NCI-H526 (cell line): ENCODE measurements around the gene ERVK3-1.

Experiments
- DNase-seq, 2 experiments: peaks; one replicate each; lab custom pipeline; 2025; lab: John Stamatoyannopoulos, UW

ERVK3-1 gene

DNA sequence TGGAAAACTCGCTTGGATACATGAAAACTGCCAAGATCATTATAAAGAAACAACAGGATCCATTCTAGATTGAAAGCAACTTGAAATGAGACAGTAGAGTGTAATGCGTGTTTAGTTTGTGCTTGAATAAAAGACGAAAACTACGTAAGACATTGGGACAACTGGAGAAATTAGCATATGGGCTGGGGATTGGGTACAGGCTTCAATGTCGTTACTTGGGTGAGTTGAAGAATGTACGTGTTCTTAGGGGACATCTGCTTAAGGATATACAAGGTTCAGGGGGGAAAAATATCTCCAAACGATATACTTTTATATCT is 471 bp upstream of the ERVK3-1 start:
- DNase-seq: peak in 1 of 2 experiments; percentile 55

DNA sequence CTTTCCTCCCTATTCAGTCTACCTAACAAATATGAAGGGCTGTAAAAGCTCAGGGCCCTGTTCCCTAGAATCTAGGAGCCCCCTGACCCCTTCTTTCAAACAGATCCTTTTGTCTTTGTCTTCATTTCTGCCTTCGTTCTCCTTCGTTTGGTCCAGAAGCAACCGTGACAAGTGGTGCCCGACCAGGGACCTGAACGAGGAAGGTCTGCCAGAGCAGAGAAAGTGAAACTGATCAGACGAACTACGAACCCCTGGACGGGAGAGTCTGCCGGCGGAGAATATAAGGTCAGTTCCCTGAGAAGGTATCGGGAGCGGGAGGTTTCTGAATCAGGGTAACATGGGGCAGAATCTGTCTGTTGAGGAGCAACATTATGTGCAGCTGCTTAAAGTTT is 751 bp downstream of the ERVK3-1 start:
- no peak for DNase-seq

DNA sequence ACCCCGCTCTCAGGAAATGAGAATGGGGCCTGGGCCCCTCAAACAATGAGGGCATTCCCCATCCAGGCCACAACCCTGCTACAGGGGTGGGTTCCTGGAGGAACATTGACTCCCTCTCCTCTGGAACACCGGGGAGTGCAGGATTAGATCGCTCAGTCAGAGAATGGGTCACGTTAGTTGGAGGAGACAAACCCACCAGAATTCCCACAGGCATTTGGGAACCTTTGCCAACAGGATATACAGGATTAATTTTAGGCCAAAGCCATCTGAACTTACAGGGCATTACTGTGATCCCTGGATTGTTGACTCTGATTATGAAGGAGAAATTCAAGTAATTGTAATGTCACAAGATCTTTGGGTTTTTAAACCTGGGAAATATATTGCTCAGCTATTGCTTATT is 2.6 kb downstream of the ERVK3-1 start:
- DNase-seq: no peak

DNA sequence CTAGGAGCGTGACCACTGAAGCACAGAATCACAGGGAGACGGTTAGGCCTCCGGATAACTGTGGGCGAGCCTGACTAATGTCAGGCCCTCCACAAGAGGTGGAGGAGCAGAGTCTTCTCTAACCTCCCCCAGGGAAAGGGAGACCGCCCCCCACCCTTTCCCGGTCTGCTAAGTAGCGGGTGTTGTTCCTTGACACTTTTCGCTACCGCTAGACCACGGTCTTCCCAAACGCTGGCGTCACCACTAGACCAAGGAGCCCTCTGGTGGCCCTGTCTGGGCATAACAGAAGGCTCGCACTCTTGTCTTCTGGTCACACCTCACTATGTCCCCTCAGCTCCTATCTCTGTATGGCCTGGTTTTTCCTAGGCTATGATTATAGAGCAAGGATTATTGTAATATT is 5.5 kb downstream of the ERVK3-1 start:
- DNase-seq: peak in 1 of 2 experiments; percentile 7

DNA sequence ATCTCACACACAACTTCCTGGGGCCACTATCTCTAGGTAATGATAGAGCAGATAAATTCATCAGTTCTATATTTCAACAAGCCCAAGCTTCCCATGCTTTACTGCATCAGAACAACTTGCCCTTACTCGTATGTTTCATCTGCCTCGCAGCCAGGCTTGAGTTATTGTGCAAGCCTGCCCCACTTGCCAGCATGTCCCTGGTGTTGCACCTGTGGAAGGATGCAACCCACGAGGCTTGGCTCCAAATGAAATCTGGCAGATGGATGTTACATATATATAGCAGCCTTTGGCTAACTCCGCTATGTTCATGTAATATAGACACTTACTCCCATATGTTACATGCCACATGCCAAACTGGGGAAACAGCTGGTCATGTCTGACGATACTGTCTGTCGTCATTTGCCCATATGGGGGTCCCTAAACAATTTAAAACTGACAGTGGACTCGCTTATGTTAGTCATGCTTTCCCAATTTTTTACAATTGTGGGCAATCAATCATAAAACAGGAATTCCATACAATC is 6.2 kb downstream of the ERVK3-1 start:
- no peak for DNase-seq

DNA sequence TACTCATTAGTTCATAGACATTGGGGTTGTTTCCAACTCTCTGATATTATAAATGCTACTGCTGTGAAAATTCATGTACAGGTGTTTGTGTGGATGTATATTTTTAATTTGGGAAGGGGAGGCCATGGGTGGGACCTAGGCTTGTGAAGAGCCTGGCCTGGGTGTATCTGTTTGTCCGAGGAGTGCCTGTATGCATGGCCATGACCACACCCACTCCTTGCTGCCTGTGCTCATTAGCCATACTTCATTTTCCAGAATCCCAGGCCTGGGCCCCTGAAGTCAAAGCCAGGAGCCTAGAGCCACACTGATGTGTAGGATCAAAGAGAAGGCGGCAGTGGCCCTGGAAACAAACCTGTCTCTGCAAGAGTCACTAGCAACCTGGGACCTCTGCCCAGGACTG is 10.4 kb downstream of the ERVK3-1 start:
- DNase-seq: no peak

DNA sequence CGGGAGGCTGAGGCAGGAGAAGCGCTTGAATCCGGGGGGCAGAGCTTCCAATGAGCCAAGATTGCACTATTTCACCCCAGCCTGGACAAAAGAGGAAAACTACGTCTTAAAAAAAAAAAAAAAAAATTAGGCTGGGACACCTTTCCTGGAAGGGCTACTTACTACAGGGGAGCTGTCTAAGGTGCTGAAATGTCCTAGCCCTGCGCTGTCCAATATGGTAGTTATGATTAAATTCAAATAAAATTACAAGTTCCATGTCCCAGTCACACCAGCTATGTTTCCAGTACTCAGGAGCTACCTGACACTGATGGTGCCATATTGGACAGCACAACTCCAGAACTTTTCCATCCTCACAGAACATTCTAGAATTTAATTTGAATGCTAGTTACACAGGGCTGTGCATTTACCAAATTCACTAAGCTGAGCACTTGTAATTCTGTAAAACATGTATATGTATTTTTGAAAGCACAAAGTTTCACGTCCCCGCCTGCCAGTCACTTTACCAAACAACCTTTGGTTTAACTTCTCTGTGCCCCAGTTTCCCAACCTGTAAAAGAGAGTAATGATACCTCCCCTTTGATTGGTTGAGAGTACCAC is 12.4 kb downstream of the ERVK3-1 start:
- DNase-seq: no peak

DNA sequence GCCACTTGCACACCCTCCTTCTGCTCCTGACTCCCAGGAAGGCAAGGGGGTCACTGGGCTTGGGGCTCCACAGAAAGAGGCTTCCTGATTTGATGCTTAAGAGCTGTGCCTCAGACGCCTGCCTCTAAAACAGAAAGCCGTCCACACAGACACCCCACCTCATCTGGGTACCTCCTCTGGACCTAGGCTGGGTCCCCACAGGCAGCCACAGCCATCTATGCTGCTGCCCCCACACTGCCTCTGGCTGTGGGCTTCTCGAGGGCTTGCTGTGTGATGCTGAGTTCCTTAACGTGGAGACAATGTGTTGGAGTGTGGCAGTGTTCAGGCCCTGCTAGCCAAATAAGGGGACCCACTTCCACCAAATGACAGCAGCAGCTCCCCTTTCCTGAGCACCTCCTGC is 13.1 kb downstream of the ERVK3-1 start:
- DNase-seq: no peak

DNA sequence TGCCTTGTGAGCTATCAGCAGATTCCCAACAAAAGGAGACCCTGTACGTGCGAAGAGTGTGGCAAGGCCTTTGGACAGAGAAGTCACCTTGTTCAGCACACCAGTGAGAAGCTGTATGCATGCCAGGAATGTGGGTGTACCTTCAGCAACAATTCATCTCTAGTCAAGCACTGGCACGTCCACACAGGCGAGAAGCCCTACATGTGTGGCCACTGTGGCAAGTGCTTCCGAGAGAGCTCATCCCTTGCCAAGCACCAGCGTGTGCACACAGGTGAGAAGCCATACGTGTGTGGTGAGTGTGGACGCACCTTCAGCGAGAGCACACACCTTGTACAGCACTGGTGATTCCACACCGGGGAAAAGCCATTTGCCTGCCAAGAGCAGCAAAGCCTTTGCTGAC is 14.1 kb downstream of the ERVK3-1 start:
- no peak for DNase-seq

DNA sequence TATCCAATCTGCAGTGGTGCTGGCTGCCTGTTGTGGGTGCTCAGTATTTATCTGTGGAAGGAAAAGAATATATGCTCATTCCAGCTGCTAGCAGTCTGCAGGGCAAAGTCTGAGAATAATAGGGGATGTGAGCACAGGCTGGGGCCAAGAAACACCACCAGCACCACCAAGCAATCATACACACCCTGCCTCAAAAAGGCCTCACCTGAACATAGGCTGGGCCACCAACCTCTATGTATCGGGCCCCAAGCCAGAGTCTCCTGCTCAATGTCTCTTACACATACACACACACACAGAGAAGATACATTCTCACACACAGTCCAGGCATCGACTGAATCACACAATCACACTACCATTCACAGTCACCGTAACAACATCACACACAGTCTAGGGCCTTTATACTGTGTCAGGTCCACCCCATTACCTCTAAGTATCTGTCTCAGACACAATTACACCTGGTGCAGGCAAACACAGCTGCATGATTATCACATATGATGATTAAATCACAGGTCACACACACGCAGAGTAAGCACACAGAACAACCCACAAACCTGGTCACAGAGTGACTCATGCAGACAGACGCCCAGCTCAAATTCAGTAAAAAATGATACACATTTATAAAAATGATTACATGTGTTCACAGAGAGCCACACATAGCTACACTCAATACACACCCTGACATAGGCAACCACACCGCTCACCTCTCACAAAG is 20.3 kb downstream of the ERVK3-1 start:
- no peak for DNase-seq

DNA sequence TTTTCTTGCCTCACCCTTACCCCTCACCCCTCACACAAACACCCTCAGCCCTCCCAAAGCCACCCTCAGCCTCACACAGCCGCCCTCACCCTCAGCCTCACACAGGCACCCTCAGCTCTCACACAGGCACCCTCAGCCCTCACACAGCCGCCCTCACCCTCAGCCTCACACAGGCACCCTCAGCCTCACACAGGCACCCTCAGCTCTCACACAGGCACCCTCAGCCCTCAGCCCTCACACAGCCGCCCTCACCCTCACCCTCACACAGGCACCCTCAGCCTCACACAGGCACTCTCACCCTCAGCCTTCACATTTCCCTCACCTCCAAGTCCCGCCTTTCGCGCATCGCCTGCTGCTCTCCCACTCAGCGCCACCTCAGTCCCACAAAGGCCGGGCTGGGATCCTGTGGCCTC is 21.3 kb downstream of the ERVK3-1 start:
- DNase-seq: no peak

DNA sequence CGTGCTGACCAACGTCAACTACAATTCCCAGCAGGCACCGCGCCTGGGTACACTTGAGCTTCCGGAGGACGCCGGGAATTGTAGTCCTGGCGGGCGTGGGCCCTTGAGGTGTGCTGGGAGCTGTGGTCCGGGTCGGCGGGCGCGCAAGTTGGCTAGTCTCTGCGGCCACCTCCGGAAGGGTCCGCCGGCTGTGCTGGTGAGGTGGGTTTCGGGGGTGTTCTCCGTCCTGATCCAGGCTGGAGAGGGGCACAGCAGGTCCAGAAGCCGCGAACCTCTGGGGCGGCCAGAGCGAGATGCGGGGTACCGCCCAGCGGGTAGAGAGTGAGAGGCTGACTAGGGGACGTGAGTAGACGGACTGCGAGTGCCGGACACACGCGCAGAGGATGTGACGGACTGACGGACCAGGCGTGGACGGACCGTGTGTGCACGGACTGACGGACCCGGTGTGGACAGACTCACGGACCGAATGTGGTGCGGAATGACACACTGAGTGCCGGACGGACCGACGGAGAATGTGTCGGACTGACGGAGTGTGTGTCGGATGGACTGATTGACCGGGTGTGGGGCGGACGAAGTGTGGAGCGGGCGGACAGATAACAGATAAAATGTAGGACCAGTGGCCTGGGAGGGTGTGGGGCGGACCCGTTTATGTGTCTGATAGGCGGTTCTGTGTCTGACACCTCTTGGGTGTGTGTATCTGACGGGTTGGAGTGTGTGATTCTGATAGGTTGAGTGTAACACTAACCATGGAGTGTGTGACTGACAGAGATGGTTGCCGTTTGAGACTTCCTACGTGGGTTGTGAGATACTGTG is 21.9 kb downstream of the ERVK3-1 start, which contains the start of gene ZSCAN22:
Gene ZSCAN22 (plus strand): TSS at position 81 of the 813 bp plus-strand sequence. CDS start 7,809 bp downstream, outside the sequence.
- DNase-seq: peak; percentile 91 to 97

DNA sequence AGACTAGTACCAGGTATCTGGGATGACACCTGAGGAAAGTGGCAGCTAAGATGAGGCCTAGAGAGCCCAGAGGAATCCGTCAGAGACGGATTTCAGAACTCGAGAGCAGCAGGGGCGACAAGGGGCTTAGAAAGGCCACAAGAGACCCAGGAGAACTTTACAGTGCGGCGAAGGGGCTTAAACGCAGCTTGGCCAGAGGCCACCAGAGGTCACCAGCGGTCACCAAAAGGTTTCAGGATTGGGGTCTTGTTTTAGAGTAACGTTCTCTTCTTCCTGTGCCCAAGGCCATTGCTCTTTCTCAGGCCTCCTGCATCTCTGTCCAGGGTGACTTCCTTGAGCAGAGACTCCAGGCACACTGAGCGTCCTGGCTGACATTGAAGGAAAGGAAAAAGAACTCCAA is 23.8 kb downstream of the ERVK3-1 start:
- DNase-seq: no peak

DNA sequence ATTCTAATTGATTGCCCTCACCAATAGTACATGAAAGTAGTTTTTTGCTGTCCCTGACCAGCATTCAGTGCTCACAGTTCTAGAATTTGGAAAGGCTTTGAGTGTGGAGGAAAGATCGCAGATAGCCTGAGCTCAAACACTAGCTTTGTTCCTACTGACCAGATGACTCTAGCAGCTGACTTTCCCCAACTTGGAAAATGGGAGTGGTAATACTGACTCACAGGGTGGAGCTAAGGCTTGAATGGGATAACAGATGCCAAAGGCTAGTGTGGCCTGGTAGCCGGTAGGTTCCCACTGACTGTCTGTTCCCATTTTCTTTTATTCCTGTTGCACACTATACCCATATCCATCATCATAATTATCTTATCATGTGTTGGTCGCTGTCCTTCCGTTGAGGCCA is 25.3 kb downstream of the ERVK3-1 start:
- DNase-seq: no peak

DNA sequence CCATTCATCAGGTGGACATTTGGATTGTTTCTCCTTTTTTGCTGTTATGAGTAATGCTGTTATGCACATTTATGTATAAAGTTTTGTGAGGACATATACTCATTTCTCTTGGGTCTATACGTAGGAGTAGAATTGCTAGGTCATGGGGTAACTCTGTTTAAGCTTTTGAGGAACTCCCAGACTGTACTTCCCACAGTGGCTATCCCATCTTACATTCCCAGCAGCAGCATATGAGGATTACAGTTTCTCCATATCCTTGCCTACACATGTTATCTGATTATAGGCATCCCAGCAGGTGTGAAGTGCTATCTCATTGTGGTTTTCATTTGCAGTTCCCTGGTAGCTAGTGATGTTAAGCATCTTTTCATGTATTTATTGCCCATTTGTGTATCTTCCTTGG is 27.5 kb downstream of the ERVK3-1 start:
- no peak for DNase-seq

DNA sequence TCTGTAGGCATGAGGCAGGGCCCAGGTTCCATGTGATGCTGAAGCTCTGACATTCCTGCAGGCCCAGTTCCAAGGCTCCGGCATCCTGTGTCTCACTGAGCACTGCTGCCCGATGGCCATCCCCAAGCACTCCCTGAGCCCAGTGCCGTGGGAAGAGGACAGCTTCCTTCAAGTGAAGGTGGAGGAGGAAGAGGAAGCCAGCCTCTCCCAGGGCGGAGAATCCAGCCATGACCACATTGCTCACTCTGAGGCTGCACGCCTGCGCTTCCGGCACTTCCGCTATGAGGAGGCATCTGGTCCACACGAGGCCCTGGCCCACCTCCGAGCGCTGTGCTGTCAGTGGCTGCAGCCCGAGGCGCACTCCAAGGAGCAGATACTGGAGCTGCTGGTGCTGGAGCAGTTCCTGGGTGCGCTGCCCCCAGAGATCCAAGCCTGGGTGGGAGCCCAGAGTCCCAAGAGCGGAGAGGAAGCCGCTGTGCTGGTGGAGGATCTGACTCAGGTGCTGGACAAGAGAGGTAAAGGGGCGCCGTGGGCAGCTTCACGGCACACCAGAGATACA is 29.6 kb downstream of the ERVK3-1 start:
- no peak for DNase-seq

DNA sequence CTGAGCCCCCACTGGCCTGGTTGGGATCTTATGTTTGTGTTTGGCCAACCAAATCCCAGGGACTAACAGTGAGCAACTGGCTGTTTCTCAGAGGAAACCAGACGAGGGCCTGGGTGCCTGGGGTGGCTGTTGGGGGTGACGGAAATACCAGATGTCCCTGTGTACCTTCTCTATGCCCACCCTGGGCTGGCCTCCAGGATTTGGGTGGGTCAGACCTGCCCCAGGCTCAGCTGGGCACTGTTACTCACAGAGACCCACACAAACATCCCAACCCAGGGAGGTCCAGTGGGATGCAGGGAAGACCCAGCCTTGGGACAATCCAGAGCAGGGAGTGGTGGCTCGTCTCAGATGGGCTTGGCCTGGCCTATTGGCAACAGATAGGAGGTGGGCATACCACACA is 30.5 kb downstream of the ERVK3-1 start:
- DNase-seq: no peak

DNA sequence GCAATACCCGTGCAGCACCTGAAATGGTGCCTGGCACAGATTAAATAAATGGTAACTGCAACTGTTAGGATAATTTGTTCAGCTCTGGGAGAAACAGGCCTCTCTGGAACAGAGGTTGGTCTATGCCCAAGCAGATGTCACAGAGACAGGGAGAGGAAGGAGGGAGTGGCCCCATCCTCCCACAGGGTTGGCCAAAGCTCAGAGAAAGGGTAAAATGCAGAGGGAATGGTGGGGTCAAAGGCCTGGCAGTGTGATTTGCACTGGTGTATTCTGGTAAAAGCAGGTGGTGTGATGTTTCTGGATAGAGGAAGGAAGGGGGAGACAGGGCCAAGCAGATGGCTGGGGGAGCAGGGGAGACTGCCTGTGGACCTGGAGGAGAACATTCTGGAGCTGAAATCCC is 31.0 kb downstream of the ERVK3-1 start:
- DNase-seq: no peak

DNA sequence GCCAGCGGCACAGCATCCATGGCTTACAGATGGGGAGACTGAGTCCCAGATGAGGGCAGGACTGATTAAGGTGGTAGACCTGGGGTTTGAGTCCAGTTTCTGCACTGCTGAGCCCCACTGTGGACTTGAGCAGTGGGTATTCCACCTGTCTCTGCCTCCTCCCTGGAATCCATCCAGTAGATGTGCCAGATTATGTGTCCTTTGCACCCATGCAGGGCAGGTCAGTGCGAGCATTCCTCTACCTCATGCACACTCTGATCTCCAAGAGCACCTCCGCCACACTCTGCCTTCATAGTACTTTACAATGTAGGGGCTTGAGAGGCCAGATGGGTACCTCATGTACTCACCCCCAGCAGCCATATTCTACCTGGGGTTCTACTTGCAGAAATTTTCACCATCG is 31.6 kb downstream of the ERVK3-1 start:
- no peak for DNase-seq

DNA sequence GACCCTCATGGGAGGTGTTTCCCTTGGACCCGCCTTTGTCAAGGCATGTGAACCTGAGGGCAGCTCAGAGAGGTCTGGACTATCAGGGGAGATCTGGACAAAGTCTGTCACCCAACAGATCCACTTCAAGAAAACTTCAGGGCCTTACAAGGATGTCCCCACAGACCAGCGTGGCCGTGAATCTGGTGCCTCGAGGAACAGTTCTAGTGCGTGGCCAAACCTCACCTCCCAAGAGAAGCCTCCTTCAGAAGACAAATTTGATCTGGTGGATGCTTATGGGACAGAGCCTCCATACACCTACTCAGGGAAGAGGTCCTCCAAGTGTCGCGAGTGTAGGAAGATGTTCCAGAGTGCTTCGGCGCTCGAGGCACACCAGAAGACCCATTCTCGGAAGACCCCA is 33.2 kb downstream of the ERVK3-1 start:
- DNase-seq: no peak

DNA sequence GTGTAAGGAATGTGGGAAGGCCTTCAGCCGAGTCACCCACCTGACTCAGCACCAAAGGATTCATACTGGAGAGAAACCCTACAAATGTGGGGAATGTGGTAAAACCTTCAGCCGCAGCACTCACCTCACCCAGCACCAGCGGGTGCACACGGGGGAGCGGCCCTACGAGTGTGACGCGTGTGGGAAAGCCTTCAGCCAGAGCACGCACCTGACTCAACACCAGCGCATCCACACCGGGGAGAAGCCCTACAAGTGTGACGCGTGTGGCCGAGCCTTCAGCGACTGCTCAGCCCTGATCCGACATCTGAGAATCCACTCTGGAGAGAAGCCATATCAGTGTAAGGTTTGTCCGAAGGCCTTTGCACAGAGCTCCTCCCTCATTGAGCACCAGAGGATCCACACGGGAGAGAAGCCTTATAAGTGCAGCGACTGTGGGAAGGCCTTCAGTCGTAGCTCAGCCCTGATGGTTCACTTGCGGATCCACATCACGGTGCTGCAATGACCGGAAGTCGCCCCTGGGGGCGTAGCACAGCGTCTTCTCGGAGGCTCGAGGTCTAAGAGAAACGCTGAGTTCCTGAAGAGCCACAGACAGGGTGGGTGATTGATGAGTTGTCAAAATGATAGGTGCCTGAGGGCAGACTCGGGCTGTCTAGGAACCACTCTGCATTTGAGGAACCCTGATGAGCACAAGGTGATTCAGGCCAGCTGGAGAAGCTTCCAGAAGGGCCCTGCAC is 33.8 kb downstream of the ERVK3-1 start:
- peak in 1 of 2 experiments; percentile 22 for DNase-seq

DNA sequence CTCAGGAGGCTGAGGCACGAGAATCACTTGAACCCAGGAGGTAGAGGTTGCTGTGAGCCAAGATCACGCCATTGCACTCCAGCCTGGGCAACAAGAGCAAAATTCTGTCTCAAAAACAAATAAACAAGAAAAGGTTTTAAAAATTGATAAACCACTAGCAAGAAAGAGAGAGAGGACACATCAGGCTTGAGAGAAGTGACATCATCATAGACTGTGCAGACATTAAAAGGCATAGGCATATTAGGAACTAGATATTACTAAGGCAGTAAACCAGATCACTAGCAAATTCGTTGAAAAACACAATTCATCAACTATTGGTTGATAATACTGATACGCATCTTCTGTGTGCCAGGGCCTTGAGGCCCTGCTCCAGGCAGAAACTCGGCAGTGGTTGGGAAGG is 40.4 kb downstream of the ERVK3-1 start:
- DNase-seq: no peak
